HG03469 (cell line): Measurements from ENCODE around the gene ST6GALNAC3.

ENCODE experiments used
- ATAC-seq: cut with Tn5 transposase; IDR thresholded peaks from one replicate; pipeline ENCODE4 v1.9.1; 2021; ENCODE audit warnings: mild to moderate bottlenecking, moderate library complexity, moderate number of reproducible peaks; ENCODE audit not compliant: unreplicated experiment

The ST6GALNAC3 gene

DNA sequence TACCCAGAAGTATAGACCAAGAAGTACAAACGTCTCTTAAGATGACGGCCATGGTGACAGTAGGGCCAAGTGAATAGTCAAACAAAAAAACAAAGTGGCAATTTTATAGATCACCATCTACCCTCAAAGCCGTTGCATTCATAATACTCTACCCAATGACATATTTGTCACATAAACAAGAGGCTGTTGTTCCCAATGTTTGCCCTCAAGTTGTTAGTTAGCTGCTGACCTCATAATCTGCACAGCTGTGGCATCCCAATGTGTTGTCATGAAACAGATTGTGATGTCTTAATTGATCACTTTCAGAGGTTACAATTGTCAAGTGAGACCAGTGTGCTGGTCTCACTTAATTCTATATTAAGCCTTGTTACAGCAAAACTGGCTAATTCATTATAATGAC is 333.8 kb downstream of the ST6GALNAC3 start:
- no peak for ATAC-seq

DNA sequence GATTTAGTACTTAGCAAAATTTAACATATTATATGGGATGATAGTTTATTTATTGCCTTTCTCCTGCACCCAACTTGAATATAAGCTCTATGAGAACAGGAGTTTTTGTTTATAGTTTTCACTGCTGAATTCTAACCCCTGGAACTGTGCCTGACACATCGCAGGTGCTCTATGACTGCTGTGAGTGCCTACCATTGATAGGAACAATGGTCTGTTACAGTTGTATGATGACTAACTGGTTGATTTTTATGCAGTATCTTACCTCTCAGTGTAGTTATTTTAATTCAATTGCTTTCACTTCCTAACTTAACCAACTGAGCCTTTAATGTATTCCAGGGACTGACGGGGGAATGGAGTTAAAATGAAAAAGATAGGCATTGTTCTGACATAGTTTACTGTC is 336.0 kb downstream of the ST6GALNAC3 start:
- no peak for ATAC-seq

- no peak for ATAC-seq
Observed at GRCh38 chr1:76418531-76418930, 344.0 kb downstream of the ST6GALNAC3 start.

DNA sequence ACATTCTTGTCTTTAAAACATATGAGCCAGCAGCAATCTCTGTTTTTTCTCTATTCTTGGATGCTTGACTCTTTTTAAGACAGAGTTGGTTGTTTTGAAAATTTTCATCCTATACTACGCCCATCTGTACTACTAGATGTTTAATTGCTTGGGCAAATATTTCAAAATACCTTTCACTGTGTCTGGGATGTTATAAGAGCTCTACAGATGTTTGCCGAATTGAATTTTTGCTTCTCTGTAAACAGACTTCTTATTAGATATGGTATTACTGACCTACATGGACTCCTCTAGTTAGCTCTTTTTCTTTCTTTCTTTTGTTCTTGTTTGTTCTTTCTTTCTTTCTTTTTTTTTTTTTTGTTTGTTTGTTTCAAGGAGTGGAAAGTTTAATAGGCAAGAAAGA is 345.1 kb downstream of the ST6GALNAC3 start:
- no peak for ATAC-seq

- peak; percentile 83 for ATAC-seq
Observed at GRCh38 chr1:76425201-76426145, 350.9 kb downstream of the ST6GALNAC3 start.

DNA sequence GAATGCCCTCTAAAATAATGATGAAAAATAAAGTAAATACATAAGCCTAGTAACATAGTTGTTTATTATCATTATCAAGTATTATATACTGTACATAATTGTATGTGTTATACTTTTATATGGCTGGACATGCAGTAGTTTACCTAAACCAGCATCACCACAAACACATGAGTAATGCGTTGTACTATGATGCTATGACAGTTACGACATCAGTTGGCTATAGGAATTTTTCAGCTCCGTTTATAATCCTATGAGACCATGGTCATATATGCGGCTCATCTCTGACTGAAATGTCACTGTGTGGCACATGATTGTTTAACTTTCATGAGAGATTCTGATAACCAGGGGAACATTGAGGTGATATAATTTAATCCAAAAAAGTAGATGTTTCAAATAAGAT is 352.1 kb downstream of the ST6GALNAC3 start:
- ATAC-seq: no peak

DNA sequence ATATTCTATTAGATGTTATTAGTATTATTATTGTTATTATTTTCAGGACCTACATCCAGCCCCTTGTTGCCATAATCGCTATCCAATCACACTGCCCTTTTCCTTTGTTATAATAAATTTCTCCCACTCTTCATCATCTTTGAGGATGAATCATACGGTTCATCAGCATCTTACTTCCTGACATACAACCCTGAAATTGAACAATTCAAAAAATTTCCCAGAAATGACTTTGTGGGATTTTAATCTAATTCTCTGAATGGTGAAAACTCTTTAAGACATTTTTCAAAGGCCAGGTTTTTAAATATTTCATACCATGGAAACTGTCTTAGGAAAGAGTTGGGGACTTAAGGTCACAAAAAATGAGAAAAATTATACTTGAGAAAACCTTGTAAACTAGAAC is 353.5 kb downstream of the ST6GALNAC3 start:
- no peak for ATAC-seq

- ATAC-seq: no peak
Observed at GRCh38 chr1:76430531-76430930, 356.0 kb downstream of the ST6GALNAC3 start.

- no peak for ATAC-seq
Observed at GRCh38 chr1:76433526-76433925, 359.0 kb downstream of the ST6GALNAC3 start.

- no peak for ATAC-seq
Observed at GRCh38 chr1:76443217-76443616, 368.7 kb downstream of the ST6GALNAC3 start.

GRCh38 chr1:76444773-76445172 is 370.2 kb downstream of the ST6GALNAC3 start:
- no peak for ATAC-seq

GRCh38 chr1:76450229-76450628 is 375.7 kb downstream of the ST6GALNAC3 start:
- no peak for ATAC-seq

- ATAC-seq: peak; percentile 39
Observed at GRCh38 chr1:76463278-76463677, 388.7 kb downstream of the ST6GALNAC3 start.

DNA sequence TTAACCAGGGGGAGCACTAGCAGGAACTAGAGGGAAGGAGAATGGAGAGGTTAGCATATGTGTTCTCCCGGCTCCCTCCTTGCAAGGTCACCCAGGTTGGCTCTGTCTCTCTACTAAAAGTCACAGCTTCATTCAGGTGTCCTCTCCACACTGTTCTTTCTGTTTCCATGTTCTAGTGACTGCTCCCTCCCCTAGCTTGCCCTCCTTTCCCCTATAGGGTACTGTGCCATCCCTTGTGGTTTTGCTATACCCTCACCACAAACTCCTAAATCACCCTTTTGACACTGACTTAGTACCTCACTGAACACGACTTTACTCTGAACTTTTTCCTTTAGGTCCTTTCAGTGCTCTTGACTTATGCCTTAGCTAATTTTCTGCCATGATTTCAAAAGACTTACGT is 389.3 kb downstream of the ST6GALNAC3 start:
- ATAC-seq: peak; percentile 3

DNA sequence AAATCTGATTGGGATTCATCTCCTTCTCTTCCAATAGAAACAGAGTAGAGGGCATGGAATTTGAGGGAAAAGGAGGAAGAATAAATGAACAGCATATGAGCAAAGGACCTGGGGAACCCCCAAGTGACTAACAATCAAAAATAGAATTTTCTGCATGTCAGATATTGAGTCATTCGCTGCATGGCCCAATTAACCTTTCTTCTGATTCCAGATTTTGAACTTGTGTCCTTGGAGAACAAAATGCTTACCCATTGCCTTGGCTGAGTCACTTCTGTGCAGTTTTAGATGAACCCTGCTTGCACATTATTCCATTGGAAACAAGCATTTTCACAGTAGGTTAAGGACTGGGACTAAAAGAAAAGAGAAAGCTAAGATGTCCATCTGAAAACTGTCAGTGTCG is 390.5 kb downstream of the ST6GALNAC3 start:
- no peak for ATAC-seq

GRCh38 chr1:76470166-76470565 is 395.6 kb downstream of the ST6GALNAC3 start:
- ATAC-seq: no peak

GRCh38 chr1:76471536-76471935 is 397.0 kb downstream of the ST6GALNAC3 start:
- ATAC-seq: no peak

DNA sequence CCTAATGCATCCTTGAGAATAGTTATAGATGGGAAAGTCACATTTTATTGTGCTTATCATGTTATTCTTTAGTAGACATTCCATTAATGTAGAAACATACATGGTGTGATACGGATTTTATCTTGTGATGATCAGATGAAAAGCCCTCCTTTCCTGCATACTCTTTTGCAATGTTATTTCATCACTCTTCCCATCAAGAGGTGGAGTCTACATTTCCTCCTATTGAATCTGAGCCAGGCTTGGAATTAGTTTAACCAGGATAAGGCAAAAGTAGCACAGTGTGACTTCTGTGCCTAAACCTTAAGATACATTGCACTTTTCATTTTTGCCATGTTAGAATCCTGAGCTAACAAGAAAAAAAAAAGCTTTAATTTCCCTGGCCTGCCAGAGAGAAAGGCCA is 399.0 kb downstream of the ST6GALNAC3 start:
- no peak for ATAC-seq

GRCh38 chr1:76474922-76475321 is 400.4 kb downstream of the ST6GALNAC3 start:
- no peak for ATAC-seq

GRCh38 chr1:76477156-76477555 is 402.6 kb downstream of the ST6GALNAC3 start:
- ATAC-seq: no peak

GRCh38 chr1:76480827-76481226 is 406.3 kb downstream of the ST6GALNAC3 start:
- ATAC-seq: no peak

- ATAC-seq: no peak
Observed at GRCh38 chr1:76481672-76482071, 407.1 kb downstream of the ST6GALNAC3 start.

GRCh38 chr1:76482272-76482671 is 407.7 kb downstream of the ST6GALNAC3 start:
- ATAC-seq: no peak
